SJCRH30 (cell line): ENCODE data around the gene BHLHA15. TPM values are rescaled to one million over a fixed set of nuclear protein-coding genes. Genes with fewer than 3 reads are reported as not detected.

ENCODE experiments used
- DNase-seq, 2 experiments: peaks; one replicate each; pipeline ENCODE4 v3.0.0-alpha.2; 2015 to 2020
- H3K27ac ChIP-seq: fragments of 250-450 bp; sonication (Bioruptor Pico); 2 replicates; pipeline ENCODE4 v1.5.1; 2020; ENCODE audit warnings: mild to moderate bottlenecking, moderate library complexity
- H3K27me3 ChIP-seq: fragments of 250-450 bp; sonication (Bioruptor Pico); 2 replicates; pipeline ENCODE4 v1.5.1; 2020; ENCODE audit warnings: mild to moderate bottlenecking, moderate library complexity
- H3K36me3 ChIP-seq: fragments of 250-450 bp; sonication (Bioruptor Pico); 2 replicates; pipeline ENCODE4 v1.5.1; 2020; ENCODE audit warnings: mild to moderate bottlenecking, moderate library complexity
- H3K4me1 ChIP-seq: fragments of 250-450 bp; sonication (Bioruptor Pico); 2 replicates; pipeline ENCODE4 v1.5.1; 2020; ENCODE audit warnings: mild to moderate bottlenecking, moderate library complexity
- H3K4me3 ChIP-seq: fragments of 250-450 bp; sonication (Bioruptor Pico); 2 replicates; pipeline ENCODE4 v1.5.1; 2020; ENCODE audit warnings: mild to moderate bottlenecking, moderate library complexity
- H3K9me3 ChIP-seq: fragments of 250-450 bp; sonication (Bioruptor Pico); replicated peaks from 2 replicates; pipeline ENCODE4 v1.5.1; 2020; ENCODE audit warnings: mild to moderate bottlenecking, moderate library complexity
- total RNA-seq: library from RNA; depleted of rRNA; stranded (reverse); fragments of >200 nt; shearing (Covaris generic); gene quantifications from 2 replicates; pipeline ENCODE4 v1.2.3, GENCODE V29; 2014; rRNA removed

Gene BHLHA15
- total RNA-seq: not detected in 2 replicates

- Histone ChIP-seq H3K36me3 (no peaks in the 10 kb centered on the region), H3K9me3 (no peaks in the 10 kb centered on the region), H3K4me1 (no peaks in the 10 kb centered on the region), H3K27me3 (no peaks in the 10 kb centered on the region), H3K4me3 (no peak within 1 kb of the TSS), H3K27ac (no peak within 1 kb of the TSS)
- DNase-seq: no peak
These were observed at the start of gene BHLHA15 for GRCh38 chr7:98211221-98211675. TSS of gene BHLHA15 (plus strand) at chr7:98211439. CDS start at chr7:98212310, 871 bp downstream.

DNA sequence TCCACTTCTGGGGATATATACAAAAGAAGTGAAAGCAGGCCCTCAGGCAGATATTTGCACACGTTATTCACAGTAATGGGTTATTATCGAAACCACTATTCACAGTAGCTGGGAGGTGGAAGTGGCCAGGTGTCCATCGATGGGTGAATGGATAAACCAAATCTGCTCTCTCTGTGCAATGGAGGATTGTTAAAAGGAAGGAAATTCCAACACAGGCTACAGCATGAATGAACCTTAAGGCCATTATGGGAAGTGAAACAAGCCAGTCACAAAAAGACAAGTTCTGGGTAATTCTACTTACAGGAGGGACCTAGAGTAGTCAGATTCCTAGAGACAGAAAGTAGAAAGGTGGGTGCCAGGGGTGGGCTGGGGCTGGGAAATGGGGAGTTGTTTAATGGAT is 48.5 kb upstream of the BHLHA15 start:
- H3K27me3 ChIP-seq: no peaks in the 10 kb centered on the region
- no peaks in the 10 kb centered on the region for H3K9me3 ChIP-seq
- DNase-seq: no peak
- no peak overlapping the region for H3K27ac ChIP-seq
- H3K4me3 ChIP-seq: no peak overlapping the region
- no peaks in the 10 kb centered on the region for H3K4me1 ChIP-seq
- H3K36me3 ChIP-seq: peaks cover 3% of the 10 kb centered on the region; the same call in 1 of the 2 replicates

DNA sequence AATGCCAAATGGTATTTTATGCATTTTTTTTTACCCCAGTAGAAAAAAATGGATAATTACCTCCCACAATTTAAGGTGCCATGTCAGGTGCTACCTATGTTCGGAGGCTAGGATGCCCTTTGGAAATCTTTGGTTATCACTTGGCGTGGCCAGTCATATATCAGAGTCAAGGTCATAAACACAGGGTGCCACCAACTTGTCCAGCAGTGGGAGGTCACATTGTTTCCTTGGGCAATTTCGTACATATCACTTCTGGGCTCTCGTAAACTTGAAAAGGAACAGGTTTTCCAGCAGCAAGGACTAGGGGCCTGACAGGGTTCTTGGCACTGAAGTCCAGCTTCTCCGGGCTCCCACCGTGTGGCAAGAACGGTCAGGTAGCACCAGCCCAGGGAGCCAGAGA is 48.0 kb upstream of the BHLHA15 start:
- Histone ChIP-seq H3K36me3 (peaks cover 3% of the 10 kb centered on the region; the same call in 1 of the 2 replicates), H3K27ac (no peak overlapping the region), H3K4me1 (no peaks in the 10 kb centered on the region), H3K27me3 (no peaks in the 10 kb centered on the region), H3K4me3 (no peak overlapping the region), H3K9me3 (no peaks in the 10 kb centered on the region)
- no peak for DNase-seq

- H3K9me3 ChIP-seq: no peaks in the 10 kb centered on the region
- H3K4me1 ChIP-seq: no peaks in the 10 kb centered on the region
- peaks cover 3% of the 10 kb centered on the region; the same call in 1 of the 2 replicates for H3K36me3 ChIP-seq
- no peak overlapping the region for H3K4me3 ChIP-seq
- no peak overlapping the region for H3K27ac ChIP-seq
- H3K27me3 ChIP-seq: no peaks in the 10 kb centered on the region
- DNase-seq: no peak
These were observed 47.3 kb upstream of the BHLHA15 start for GRCh38 chr7:98163704-98164494.

DNA sequence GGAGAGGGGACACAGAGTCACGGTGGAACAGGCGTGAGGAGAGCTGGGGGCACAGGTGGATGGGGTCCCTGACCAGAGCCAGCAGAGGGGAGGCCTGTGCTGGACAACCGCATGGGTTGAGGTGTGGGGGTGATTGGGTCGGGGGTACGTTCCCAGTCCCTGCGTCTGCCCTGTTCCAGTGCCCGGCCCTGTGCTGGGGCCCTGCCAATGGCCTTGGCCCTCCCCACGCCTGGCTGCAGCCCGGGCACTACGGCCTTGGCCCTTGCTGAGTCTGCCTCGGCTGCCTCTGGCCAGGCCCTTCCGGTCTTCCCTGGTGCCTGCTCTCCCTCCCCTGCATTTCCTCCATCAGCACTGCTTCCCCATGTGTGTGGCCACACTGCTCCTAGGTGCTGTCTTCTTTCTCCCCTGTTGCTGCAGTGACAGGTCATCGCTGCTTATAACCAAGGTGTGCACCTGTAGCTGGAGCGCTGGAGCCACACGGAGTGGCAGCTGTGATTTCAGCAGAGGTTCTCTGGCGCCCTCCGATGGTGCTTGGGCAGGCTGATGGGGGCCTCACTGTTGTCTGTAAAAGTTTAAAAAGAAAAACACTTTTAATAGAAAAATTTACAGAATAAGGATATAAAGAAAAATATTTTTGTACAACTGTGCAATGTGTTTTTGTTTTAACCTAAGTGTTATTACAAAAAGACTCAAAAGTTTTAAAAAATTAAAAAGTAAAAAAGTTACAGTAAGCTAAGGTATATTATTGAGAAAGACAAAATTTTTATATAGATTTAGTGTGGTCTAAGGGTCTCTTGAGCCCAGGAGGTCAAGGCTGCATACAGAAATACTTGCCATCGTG is 45.2 kb upstream of the BHLHA15 start:
- DNase-seq: peak; percentile 50 to 69
- no peaks in the 10 kb centered on the region for H3K27me3 ChIP-seq
- H3K36me3 ChIP-seq: no peaks in the 10 kb centered on the region
- H3K27ac ChIP-seq: no peak overlapping the region
- no peak overlapping the region for H3K4me3 ChIP-seq
- no peaks in the 10 kb centered on the region for H3K4me1 ChIP-seq
- H3K9me3 ChIP-seq: no peaks in the 10 kb centered on the region

- Histone ChIP-seq H3K36me3 (no peaks in the 10 kb centered on the region), H3K9me3 (no peaks in the 10 kb centered on the region), H3K4me1 (no peaks in the 10 kb centered on the region), H3K4me3 (no peak overlapping the region), H3K27me3 (no peaks in the 10 kb centered on the region), H3K27ac (no peak overlapping the region)
- no peak for DNase-seq
These were observed 44.6 kb upstream of the BHLHA15 start for GRCh38 chr7:98166668-98166970.

- Histone ChIP-seq H3K9me3 (no peaks in the 10 kb centered on the region), H3K4me3 (no peak overlapping the region), H3K4me1 (no peaks in the 10 kb centered on the region), H3K27me3 (no peaks in the 10 kb centered on the region), H3K27ac (no peak overlapping the region), H3K36me3 (no peaks in the 10 kb centered on the region)
- DNase-seq: no peak
These were observed 43.6 kb upstream of the BHLHA15 start for GRCh38 chr7:98167653-98168052.

- Histone ChIP-seq H3K27me3 (no peaks in the 10 kb centered on the region), H3K9me3 (no peaks in the 10 kb centered on the region), H3K4me1 (no peaks in the 10 kb centered on the region), H3K36me3 (no peaks in the 10 kb centered on the region), H3K27ac (no peak overlapping the region), H3K4me3 (no peak overlapping the region)
- DNase-seq: peak; percentile 56 to 82
These were observed 42.9 kb upstream of the BHLHA15 start for GRCh38 chr7:98168181-98168903.

DNA sequence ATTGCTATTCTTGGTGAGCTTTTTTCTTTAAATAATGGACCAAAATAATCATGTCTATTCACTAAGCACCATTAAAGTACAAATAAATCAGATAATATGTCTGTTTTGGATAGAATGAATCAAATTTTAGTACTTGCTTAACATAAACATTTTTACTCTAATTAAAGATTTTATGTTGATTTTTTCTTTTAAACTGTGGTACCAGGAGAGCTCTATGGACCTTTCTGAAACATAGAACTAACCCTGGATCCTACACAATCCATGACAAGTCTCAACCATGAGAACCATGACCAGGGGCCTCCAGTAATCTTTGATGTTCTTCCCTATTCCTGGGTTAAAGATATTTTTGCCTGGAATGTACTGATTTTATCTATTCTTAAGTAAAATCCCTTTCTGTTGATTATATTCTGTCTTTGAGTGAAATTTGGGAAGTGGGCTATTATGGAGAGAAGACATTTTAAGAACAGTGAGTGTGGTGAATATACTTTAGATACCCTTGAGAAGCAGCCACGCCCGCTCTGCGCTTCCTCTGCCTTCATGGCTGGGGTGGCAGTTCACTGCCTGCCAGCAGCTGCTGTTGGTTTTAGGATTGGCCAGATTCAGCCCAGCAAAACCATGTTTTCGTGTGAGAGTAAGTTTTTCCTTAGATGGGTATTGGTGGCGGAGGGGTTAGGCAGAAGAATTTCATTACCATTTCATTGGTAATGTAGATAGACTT is 42.2 kb upstream of the BHLHA15 start:
- H3K27me3 ChIP-seq: no peaks in the 10 kb centered on the region
- no peaks in the 10 kb centered on the region for H3K4me1 ChIP-seq
- no peaks in the 10 kb centered on the region for H3K36me3 ChIP-seq
- no peak overlapping the region for H3K27ac ChIP-seq
- no peaks in the 10 kb centered on the region for H3K9me3 ChIP-seq
- DNase-seq: no peak
- H3K4me3 ChIP-seq: no peak overlapping the region

DNA sequence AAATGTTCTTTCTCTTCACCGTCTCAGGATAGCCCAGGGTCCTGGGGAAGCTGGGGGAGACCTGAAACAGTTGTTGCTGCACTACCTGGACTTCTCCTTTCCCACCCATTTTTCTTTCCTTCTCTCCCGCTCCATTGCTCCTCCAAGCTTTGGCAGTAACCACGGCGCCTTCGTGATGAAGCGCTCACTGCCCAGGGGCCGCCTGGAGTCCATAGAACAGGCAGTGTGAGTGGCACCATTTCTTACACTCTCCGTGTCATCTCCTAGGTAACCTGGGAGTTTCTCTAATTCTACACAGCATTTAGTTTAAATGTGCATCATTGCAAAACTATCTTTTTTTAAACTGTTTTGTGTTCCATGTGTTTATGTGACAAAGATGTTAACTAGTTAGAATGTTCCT is 40.3 kb upstream of the BHLHA15 start:
- Histone ChIP-seq H3K27me3 (no peaks in the 10 kb centered on the region), H3K4me3 (no peak overlapping the region), H3K36me3 (no peaks in the 10 kb centered on the region), H3K4me1 (0 out of 2 replicates have a peak, but pooled peaks cover 2% of the 10 kb centered on the region), H3K27ac (no peak overlapping the region), H3K9me3 (no peaks in the 10 kb centered on the region)
- no peak for DNase-seq

- Histone ChIP-seq H3K27me3 (no peaks in the 10 kb centered on the region), H3K27ac (no peak overlapping the region), H3K4me1 (0 out of 2 replicates have a peak, but pooled peaks cover 3% of the 10 kb centered on the region), H3K9me3 (no peaks in the 10 kb centered on the region), H3K4me3 (no peak overlapping the region), H3K36me3 (no peaks in the 10 kb centered on the region)
- no peak for DNase-seq
These were observed 39.8 kb upstream of the BHLHA15 start for GRCh38 chr7:98171449-98171848.

- Histone ChIP-seq H3K27me3 (no peaks in the 10 kb centered on the region), H3K4me1 (0 out of 2 replicates have a peak, but pooled peaks cover 3% of the 10 kb centered on the region), H3K9me3 (no peaks in the 10 kb centered on the region), H3K36me3 (no peaks in the 10 kb centered on the region), H3K4me3 (no peak overlapping the region), H3K27ac (no peak overlapping the region)
- DNase-seq: no peak
These were observed 36.6 kb upstream of the BHLHA15 start for GRCh38 chr7:98174334-98175259.

DNA sequence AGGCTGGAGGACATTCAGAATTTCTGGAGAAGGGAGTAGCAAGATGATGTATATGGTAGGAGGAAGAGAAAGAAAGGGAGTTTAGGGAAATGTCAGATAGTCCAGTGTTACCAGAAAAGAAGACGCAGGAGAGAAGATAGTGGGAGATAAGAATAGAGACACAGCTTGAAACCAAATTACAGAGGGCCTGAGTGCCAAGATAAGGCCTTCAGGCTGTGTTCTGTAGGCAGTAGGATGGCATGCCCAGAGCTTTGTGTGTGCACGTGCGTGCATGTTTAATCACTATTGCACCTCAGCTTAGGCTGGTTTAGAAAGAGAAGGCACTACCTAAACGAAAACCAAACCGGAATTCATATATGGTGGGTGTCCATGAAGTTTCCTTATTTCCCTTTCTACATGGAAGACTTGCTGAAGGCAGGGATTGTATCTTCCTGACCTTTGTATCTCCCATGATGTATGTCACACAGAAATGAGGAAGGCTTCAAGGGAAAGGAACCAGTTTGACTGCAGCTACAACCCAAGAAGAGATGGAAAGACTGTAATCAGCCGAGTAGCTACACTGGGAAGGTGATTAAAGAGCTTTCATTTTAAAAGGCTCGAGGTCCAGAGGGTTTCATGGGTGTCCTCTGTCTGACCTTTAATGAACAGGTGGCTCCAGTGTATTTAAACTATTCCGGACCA is 35.8 kb upstream of the BHLHA15 start:
- 0 out of 2 replicates have a peak, but pooled peaks cover 3% of the 10 kb centered on the region for H3K4me1 ChIP-seq
- no peaks in the 10 kb centered on the region for H3K36me3 ChIP-seq
- H3K27me3 ChIP-seq: no peaks in the 10 kb centered on the region
- DNase-seq: no peak
- H3K4me3 ChIP-seq: no peak overlapping the region
- H3K9me3 ChIP-seq: no peaks in the 10 kb centered on the region
- H3K27ac ChIP-seq: no peak overlapping the region
